Adrenal gland (tissue), 12 donors: ENCODE measurements around the gene SYNM. TPM values are rescaled to one million over a fixed set of nuclear protein-coding genes. Genes with fewer than 3 reads are reported as not detected.

Source experiments
- DNase-seq, 7 donors: peaks; one replicate each; pipeline ENCODE4 v3.0.0-alpha.2; 2019 to 2020
- H3K27ac ChIP-seq, 5 donors: fragments of 200-600 bp; sonication (generic) in 4 of 5; 1 replicate in 3 of 5; 2 replicates in 2 of 5; pipeline versions ENCODE4 v1.5.1 to v1.8.0; 2016 to 2020; ENCODE audit warnings: mild to moderate bottlenecking in 1 of 5
- H3K27me3 ChIP-seq: fragments of 200-600 bp; 2 replicates; pipeline ENCODE4 v1.8.0; 2021
- H3K36me3 ChIP-seq, 2 donors: fragments of 200-600 bp; replicated peaks in 1 of 2; 1 replicate in 1 of 2; 2 replicates in 1 of 2; pipeline versions ENCODE4 v1.5.1 to v1.8.0; 2018 to 2022
- H3K4me1 ChIP-seq, 2 donors: fragments of 200-600 bp; replicated peaks in 1 of 2; 1 replicate in 1 of 2; 2 replicates in 1 of 2; pipeline versions ENCODE4 v1.5.1 to v1.8.0; 2018 to 2021
- H3K4me3 ChIP-seq, 4 donors: fragments of 200-600 bp; sonication (generic) in 3 of 4; one replicate each; pipeline ENCODE4 v1.5.1; 2016 to 2018
- H3K9me3 ChIP-seq, 3 donors: fragments of 200-600 bp; sonication (generic) in 1 of 3; replicated peaks in 1 of 3; 1 replicate in 2 of 3; 2 replicates in 1 of 3; pipeline versions ENCODE4 v1.5.1 to v1.8.0; 2016 to 2021
- CTCF ChIP-seq, 6 experiments: fragments of 450-650 bp in 4 of 6; fragments of 200-600 bp in 2 of 6; sonication (generic) in 1 of 6; IDR thresholded peaks; 1 replicate in 5 of 6; 2 replicates in 1 of 6; pipeline versions ENCODE4 v1.5.1 to v1.8.0; 2016 to 2021; ENCODE audit warnings: antibody characterized with exemption in 6 of 6, mild to moderate bottlenecking in 2 of 6, moderate library complexity in 1 of 6
- POLR2A ChIP-seq, 2 donors: fragments of 450-650 bp; IDR thresholded peaks; one replicate each; pipeline ENCODE4 v1.6.1; 2017; ENCODE audit warnings: antibody characterized with exemption in 2 of 2, mild to moderate bottlenecking in 2 of 2, moderate library complexity in 1 of 2
- WGBS, 4 donors: extraction: QIAGEN DNeasy Blood & Tissue Kit in 2 of 4; methylation state at CpG; one replicate each; pipeline versions ENCODE4 v1.1.5 to v1.1.7; 2013 to 2017; 5-methylcytosine and 5-hydroxymethylcytosine counted together
- intact Hi-C, 2 donors: fragments of 100-400 bp; cut with DNase I; formaldehyde crosslinking; loops; one replicate each; pipeline versions ENCODE4 v1.14.1 to v1.15.0; 2022 to 2023
- polyA plus RNA-seq, 3 donors: library from polyadenylated mRNA; stranded (reverse); fragments of 200-250 nt in 2 of 3; fragments of 350-450 nt in 1 of 3; fragmentation: Illumina TruSeq in 1 of 3; extraction: RNeasy Lipid Tissue Mini Kit (QIAGEN cat#74804) in 1 of 3; gene quantifications; one replicate each; pipeline ENCODE4 v1.2.3, GENCODE V29; 2013 to 2014
- total RNA-seq, 9 donors: library from RNA; depleted of rRNA in 4 of 9; stranded (reverse); fragments of >200 nt in 4 of 9; fragments of 120-200 nt in 1 of 9; fragmentation: NEBNext Ultra II Directional in 1 of 9; extraction: Animal tissue kit (Norgen Biotek cat#: 25700) in 1 of 9; gene quantifications; one replicate each; pipeline versions ENCODE4 v1.1.0 to v1.2.4, GENCODE V29; 2013 to 2023
- donor health status: healthy with polysubstance abuse.
- donor health status: Bipolar disorder and iron deficiency.
- donor health status: DM: yes; HTN: yes; CAD: no.
- donor health status: DM: no; HTN: no; CAD: no.
- donor health status: DM: no; HTN: no; CAD: no.
- donor health status: DM: yes; HTN: yes; CAD: no.

Gene SYNM
- total and polyA plus RNA-seq, 12 donors = 9.3 to 44.6 (median 33.2) TPM

GRCh38 chr15:99092554-99093172 is 12.2 kb upstream of the SYNM start:
- WGBS, 4 donors = 90 to 93% (median 91%) methylated on average over 12 to 13 of the region's 13 CpGs
- Histone ChIP-seq H3K27me3 (no peaks in the 10 kb centered on the region), H3K4me3 (no peak overlapping the region), H3K9me3 (no peaks in the 10 kb centered on the region), H3K36me3 (no peaks in the 10 kb centered on the region), H3K27ac (no peak overlapping the region), H3K4me1 (no peaks in the 10 kb centered on the region)
- peak in 1 of 7 donors; percentile 34 for DNase-seq
- intact Hi-C loops = no loop called here
- TF ChIP-seq POLR2A (IDR thresholded peaks at IDR 0.05) (no peak), CTCF (IDR thresholded peaks at IDR 0.05) (no peak)

GRCh38 chr15:99095626-99096025 is 9.3 kb upstream of the SYNM start:
- Histone ChIP-seq H3K36me3 (no peaks in the 10 kb centered on the region), H3K27ac (no peak overlapping the region), H3K9me3 (no peaks in the 10 kb centered on the region), H3K4me3 (no peak overlapping the region), H3K27me3 (no peaks in the 10 kb centered on the region), H3K4me1 (peaks cover 0 to 5% of the 10 kb centered on the region in 2 donors)
- intact Hi-C loops = no loop called here
- 51 to 80% (median 67%) methylated on average over 3 of the region's 3 CpGs for WGBS, 4 donors
- no peak for TF ChIP-seq CTCF (IDR thresholded peaks at IDR 0.05)
- no peak for TF ChIP-seq POLR2A (IDR thresholded peaks at IDR 0.05)
- DNase-seq = peak in 1 of 7 donors; percentile 29

- H3K4me1 ChIP-seq = peaks cover 0 to 5% of the 10 kb centered on the region in 2 donors
- no peaks in the 10 kb centered on the region for H3K27me3 ChIP-seq
- intact Hi-C loops = no loop called here
These were observed 8.5 kb upstream of the SYNM start for GRCh38 chr15:99096173-99096893.

More at GRCh38 chr15:99096173-99096893, 8.5 kb upstream of the SYNM start:
- Histone ChIP-seq H3K36me3 (no peaks in the 10 kb centered on the region), H3K9me3 (no peaks in the 10 kb centered on the region), H3K27ac (no peak overlapping the region), H3K4me3 (no peak overlapping the region)
- no peak for TF ChIP-seq CTCF (IDR thresholded peaks at IDR 0.05)
- TF ChIP-seq POLR2A (IDR thresholded peaks at IDR 0.05) = no peak
- no peak for DNase-seq
- 91 to 95% (median 93%) methylated on average over 11 of the region's 11 CpGs for WGBS, 4 donors
